Measurements from ENCODE around the gene RAD51D.

DNA sequence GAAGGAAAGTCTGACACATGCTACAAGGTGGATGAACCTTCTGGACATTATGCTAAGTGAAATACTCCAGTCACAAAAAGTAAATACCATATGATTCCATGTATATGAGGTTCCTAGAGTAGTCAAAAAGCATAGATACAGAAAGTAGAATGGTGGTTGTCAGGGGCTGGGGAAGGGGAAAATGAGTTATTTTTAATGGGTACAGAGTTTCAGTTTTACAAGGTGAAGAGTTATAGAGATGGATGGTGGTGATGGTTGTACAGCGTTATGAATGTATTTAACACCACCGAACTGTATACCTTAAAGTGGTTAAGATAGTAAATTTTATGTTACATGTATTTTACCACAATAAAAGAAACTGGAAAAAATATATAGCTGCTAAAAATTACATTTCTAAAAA, 17.9 kb downstream of the RAD51D start:
- TF ChIP-seq CTCF (IDR thresholded peaks at IDR 0.05) (no peak), POLR2A (IDR thresholded peaks at IDR 0.05) (no peak)
